ENCODE measurements around the gene PDIA6. TPM values are rescaled to one million over a fixed set of nuclear protein-coding genes. Genes with fewer than 3 reads are reported as not detected.

The PDIA6 gene
- total and polyA plus RNA-seq, 2 donors (not counting 3 experiments of a cell fraction or from before 2014, with no cell fraction given): 335 to 424 TPM

- intact Hi-C loops (cut with micrococcal nuclease) (no loop called here), dilution Hi-C loops (cut with MboI; ENCODE audit: extremely low pct_ligation_motif_present, low sequenced_read_pairs) (no loop called here)
- ChIA-PET POLR2A (no interaction called here), CTCF (interaction anchor here (11.3 kb wide), 1 partner anchor 285 kb away, joined by 738 read pairs; a partner anchor contains a TSS)
- H3K4me3 ChIP-seq (replicated peaks in 1 of 3; ENCODE audit: insufficient read depth in 1 of 3, low read depth in 1 of 3, low read length in 3 of 3): no peak overlapping the region
- DNase-seq (ENCODE audit: low read depth, low spot score): peak; percentile 12
- no peak for FAIRE-seq
- H3K9me3 ChIP-seq (replicated peaks; ENCODE audit: control insufficient read depth, insufficient read depth, low read length): no peaks in the 10 kb centered on the region
- no peaks in the 10 kb centered on the region for H3K9me1 ChIP-seq (replicated peaks; ENCODE audit: control insufficient read depth, extremely low read depth, insufficient read depth, low read length)
- H3K4me1 ChIP-seq (ENCODE audit: control insufficient read depth, extremely low read depth, insufficient read depth, low read length): no peaks in the 10 kb centered on the region
- BruUV-seq (replicated peaks): no TSS peak
- H3K79me2 ChIP-seq (ENCODE audit: control insufficient read depth, insufficient read depth, low read length): no peaks in the 10 kb centered on the region
- H3K36me3 ChIP-seq (ENCODE audit: control insufficient read depth in 2 of 2, extremely low read depth in 1 of 2, insufficient read depth in 2 of 2, low read length in 2 of 2): no peaks in the 10 kb centered on the region
- no peak overlapping the region for H3K27ac ChIP-seq (ENCODE audit: insufficient read depth, low read depth, low read length)
- no peak overlapping the region for H2AFZ ChIP-seq (ENCODE audit: low read depth, low read length)
- H3K9ac ChIP-seq (replicated peaks; ENCODE audit: extremely low read depth, insufficient read depth, low read length): no peak overlapping the region
- no peak overlapping the region for H3K4me2 ChIP-seq (ENCODE audit: insufficient read depth, low read length)
- H4K20me1 ChIP-seq (replicated peaks; ENCODE audit: control insufficient read depth, extremely low read depth, insufficient read depth, low read length): no peaks in the 10 kb centered on the region
- H3K27me3 ChIP-seq (ENCODE audit: control insufficient read depth in 2 of 2, insufficient read depth in 2 of 2, low read length in 2 of 2): peaks cover 0 to 1% of the 10 kb centered on the region in 2 experiments
- TF ChIP-seq EZH2 (IDR thresholded peaks at IDR 0.05; ENCODE audit: borderline replicate concordance, low read depth, low read length, severe bottlenecking) (no peak), JUN (IDR thresholded peaks at IDR 0.05; ENCODE audit: borderline replicate concordance, insufficient read depth, insufficient read length, low read depth) (no peak), CTCF (IDR thresholded peaks at IDR 0.05; ENCODE audit: extremely low read depth in 1 of 2, insufficient read depth in 1 of 2, low read depth in 1 of 2, low read length in 2 of 2) (no peak), POLR2A (IDR thresholded peaks at IDR 0.05; ENCODE audit: low read depth, low read length) (no peak), POLR2AphosphoS5 (IDR thresholded peaks at IDR 0.05; ENCODE audit: insufficient read depth, low read depth, low read length) (no peak), MYC (IDR thresholded peaks at IDR 0.05; ENCODE audit: low read depth, low read length) (no peak)
Measured at GRCh38 chr2:10839813-10840212, 27.2 kb upstream of the PDIA6 start.

DNA sequence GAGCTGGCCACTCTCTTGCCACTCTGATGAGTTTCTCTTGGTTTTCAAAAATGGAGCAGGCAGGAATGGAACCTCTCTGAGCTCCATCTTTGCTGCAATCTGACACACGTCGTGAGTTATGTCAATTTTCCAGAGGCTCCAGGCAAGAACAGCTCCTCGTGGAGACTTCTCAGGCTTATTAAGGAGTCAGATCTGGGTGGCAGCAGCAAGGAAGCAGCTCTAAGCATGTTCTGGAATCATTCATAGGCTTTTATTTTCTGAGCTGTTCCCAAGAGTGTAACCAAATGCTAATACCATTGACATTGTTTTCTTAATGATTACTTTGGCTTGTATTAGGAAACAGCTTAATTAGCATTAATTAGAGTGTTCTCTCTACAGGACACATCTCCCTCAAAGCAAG is 26.1 kb upstream of the PDIA6 start:
- ChIA-PET POLR2A (no interaction called here), CTCF (interaction anchor here (1.1 to 11.3 kb wide), 4 partner anchors 71 to 744 kb away, joined by 3 to 738 read pairs (median 4); a partner anchor contains a TSS)
- intact Hi-C loops (cut with micrococcal nuclease) (no loop called here), dilution Hi-C loops (cut with MboI; ENCODE audit: extremely low pct_ligation_motif_present, low sequenced_read_pairs) (no loop called here)
- H3K9me3 ChIP-seq (replicated peaks; ENCODE audit: control insufficient read depth, insufficient read depth, low read length): no peaks in the 10 kb centered on the region
- H3K79me2 ChIP-seq (ENCODE audit: control insufficient read depth, insufficient read depth, low read length): no peaks in the 10 kb centered on the region
- H3K36me3 ChIP-seq (ENCODE audit: control insufficient read depth in 2 of 2, extremely low read depth in 1 of 2, insufficient read depth in 2 of 2, low read length in 2 of 2): no peaks in the 10 kb centered on the region
- no peak for TF ChIP-seq EZH2 (IDR thresholded peaks at IDR 0.05; ENCODE audit: borderline replicate concordance, low read depth, low read length, severe bottlenecking)
- TF ChIP-seq POLR2A (IDR thresholded peaks at IDR 0.05; ENCODE audit: low read depth, low read length): no peak
- TF ChIP-seq JUN (IDR thresholded peaks at IDR 0.05; ENCODE audit: borderline replicate concordance, insufficient read depth, insufficient read length, low read depth): no peak
- TF ChIP-seq, protein P1, sequence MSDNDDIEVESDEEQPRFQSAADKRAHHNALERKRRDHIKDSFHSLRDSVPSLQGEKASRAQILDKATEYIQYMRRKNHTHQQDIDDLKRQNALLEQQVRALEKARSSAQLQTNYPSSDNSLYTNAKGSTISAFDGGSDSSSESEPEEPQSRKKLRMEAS (IDR thresholded peaks at IDR 0.05; ENCODE audit: insufficient read depth, insufficient read length): no peak
- TF ChIP-seq POLR2AphosphoS5 (IDR thresholded peaks at IDR 0.05; ENCODE audit: insufficient read depth, low read depth, low read length): no peak
- TF ChIP-seq MYC (IDR thresholded peaks at IDR 0.05; ENCODE audit: low read depth, low read length): no peak
- TF ChIP-seq GATA2 (IDR thresholded peaks at IDR 0.05; ENCODE audit: insufficient read depth, insufficient read length, low read depth, low read length): no peak
- no peak overlapping the region for H3K9ac ChIP-seq (replicated peaks; ENCODE audit: extremely low read depth, insufficient read depth, low read length)
- H3K9me1 ChIP-seq (replicated peaks; ENCODE audit: control insufficient read depth, extremely low read depth, insufficient read depth, low read length): no peaks in the 10 kb centered on the region
- no peak overlapping the region for H2AFZ ChIP-seq (ENCODE audit: low read depth, low read length)
- DNase-seq (ENCODE audit: low read depth, low spot score) (no peak), FAIRE-seq (no peak)
- BruUV-seq (replicated peaks): no TSS peak
- H3K4me3 ChIP-seq (replicated peaks in 1 of 3; ENCODE audit: insufficient read depth in 1 of 3, low read depth in 1 of 3, low read length in 3 of 3): no peak overlapping the region
- no peak overlapping the region for H3K27ac ChIP-seq (ENCODE audit: insufficient read depth, low read depth, low read length)
- peaks cover 0 to 1% of the 10 kb centered on the region in 2 experiments for H3K27me3 ChIP-seq (ENCODE audit: control insufficient read depth in 2 of 2, insufficient read depth in 2 of 2, low read length in 2 of 2)
- no peak overlapping the region for H3K4me2 ChIP-seq (ENCODE audit: insufficient read depth, low read length)
- peaks cover 7% of the 10 kb centered on the region for H3K4me1 ChIP-seq (ENCODE audit: control insufficient read depth, extremely low read depth, insufficient read depth, low read length)
- H4K20me1 ChIP-seq (replicated peaks; ENCODE audit: control insufficient read depth, extremely low read depth, insufficient read depth, low read length): no peaks in the 10 kb centered on the region

Measured in endothelial cell of umbilical vein (primary cell).